ENCODE results near the gene SLC45A2. TPM values are rescaled to one million over a fixed set of nuclear protein-coding genes. Genes with fewer than 3 reads are reported as not detected.
A peak's percentile ranks its signal among the peaks of the same experiment; 100 is the strongest.

Gene SLC45A2
- total RNA-seq, 1 donor from 2014 or later: 1.3 TPM

- no peak for TF ChIP-seq CTCF (conservative IDR thresholded peaks at IDR 0.05)
- DNase-seq (ENCODE audit: low read depth, low spot score): no peak
- Mint-ChIP-seq H3K27ac (ENCODE audit: unreplicated experiment) (peak overlapping the region; percentile 38), H3K36me3 (ENCODE audit: low read depth) (peaks cover 13% of the 10 kb centered on the region), H3K4me3 (peak overlapping the region; percentile 61), H3K27me3 (ENCODE audit: low read depth) (no peaks in the 10 kb centered on the region), H3K4me1 (peaks cover 45% of the 10 kb centered on the region), H3K9me3 (no peaks in the 10 kb centered on the region)
Measured at GRCh38 chr5:34001241-34001841, 16.8 kb upstream of the SLC45A2 start.

- H3K27me3 Mint-ChIP-seq (ENCODE audit: low read depth): no peaks in the 10 kb centered on the region
- no peak overlapping the region for H3K4me3 Mint-ChIP-seq
- DNase-seq (ENCODE audit: low read depth, low spot score): no peak
- TF ChIP-seq CTCF (conservative IDR thresholded peaks at IDR 0.05): no peak
- peaks cover 13% of the 10 kb centered on the region for H3K36me3 Mint-ChIP-seq (ENCODE audit: low read depth)
- H3K27ac Mint-ChIP-seq (ENCODE audit: unreplicated experiment): no peak overlapping the region
- H3K9me3 Mint-ChIP-seq: no peaks in the 10 kb centered on the region
- peaks cover 39% of the 10 kb centered on the region for H3K4me1 Mint-ChIP-seq
Measured at GRCh38 chr5:33999978-34000377, 15.5 kb upstream of the SLC45A2 start.

- peak; percentile 71 for TF ChIP-seq CTCF (conservative IDR thresholded peaks at IDR 0.05)
- DNase-seq (ENCODE audit: low read depth, low spot score): no peak
- Mint-ChIP-seq H3K36me3 (ENCODE audit: low read depth) (peaks cover 9% of the 10 kb centered on the region), H3K27ac (ENCODE audit: unreplicated experiment) (no peak overlapping the region), H3K4me3 (peak overlapping the region; percentile 25), H3K4me1 (peaks cover 23% of the 10 kb centered on the region), H3K9me3 (no peaks in the 10 kb centered on the region), H3K27me3 (ENCODE audit: low read depth) (no peaks in the 10 kb centered on the region)
Measured at GRCh38 chr5:33997331-33997983, 13.0 kb upstream of the SLC45A2 start.

- no peak for TF ChIP-seq CTCF (conservative IDR thresholded peaks at IDR 0.05)
- no peak overlapping the region for H3K27ac Mint-ChIP-seq (ENCODE audit: unreplicated experiment)
- DNase-seq (ENCODE audit: low read depth, low spot score): no peak
- H3K4me3 Mint-ChIP-seq: no peak overlapping the region
- H3K9me3 Mint-ChIP-seq: no peaks in the 10 kb centered on the region
- no peaks in the 10 kb centered on the region for H3K27me3 Mint-ChIP-seq (ENCODE audit: low read depth)
- peaks cover 9% of the 10 kb centered on the region for H3K36me3 Mint-ChIP-seq (ENCODE audit: low read depth)
- peaks cover 11% of the 10 kb centered on the region for H3K4me1 Mint-ChIP-seq
Measured at GRCh38 chr5:33995865-33996264, 11.4 kb upstream of the SLC45A2 start.

- Mint-ChIP-seq H3K4me1 (peaks cover 11% of the 10 kb centered on the region), H3K27ac (ENCODE audit: unreplicated experiment) (no peak overlapping the region), H3K9me3 (no peaks in the 10 kb centered on the region), H3K4me3 (no peak overlapping the region), H3K27me3 (ENCODE audit: low read depth) (no peaks in the 10 kb centered on the region), H3K36me3 (ENCODE audit: low read depth) (peaks cover 9% of the 10 kb centered on the region)
- no peak for TF ChIP-seq CTCF (conservative IDR thresholded peaks at IDR 0.05)
- no peak for DNase-seq (ENCODE audit: low read depth, low spot score)
Measured at GRCh38 chr5:33994845-33995244, 10.4 kb upstream of the SLC45A2 start.

Measured in neural crest cell (in vitro differentiated cells).